ENCODE measurements around the gene ZNF415.
"Not testable (repeated sequence)": the region's sequence is repeated elsewhere in the genome, so short reads cannot be mapped to it uniquely, and the experiment has no call there.

Gene ZNF415

GRCh38 chr19:53102756-53103233 lies 29.9 kb downstream of the ZNF415 start:
- peak in 1 of 2 donors; percentile 21 for DNase-seq (ENCODE audit: low read depth in 2 of 2)

GRCh38 chr19:53102206-53102755 lies 30.4 kb downstream of the ZNF415 start:
- DNase-seq (ENCODE audit: low read depth in 2 of 2) = no peak

GRCh38 chr19:53101518-53101917 lies 31.2 kb downstream of the ZNF415 start:
- no peak for DNase-seq (ENCODE audit: low read depth in 2 of 2)

DNA sequence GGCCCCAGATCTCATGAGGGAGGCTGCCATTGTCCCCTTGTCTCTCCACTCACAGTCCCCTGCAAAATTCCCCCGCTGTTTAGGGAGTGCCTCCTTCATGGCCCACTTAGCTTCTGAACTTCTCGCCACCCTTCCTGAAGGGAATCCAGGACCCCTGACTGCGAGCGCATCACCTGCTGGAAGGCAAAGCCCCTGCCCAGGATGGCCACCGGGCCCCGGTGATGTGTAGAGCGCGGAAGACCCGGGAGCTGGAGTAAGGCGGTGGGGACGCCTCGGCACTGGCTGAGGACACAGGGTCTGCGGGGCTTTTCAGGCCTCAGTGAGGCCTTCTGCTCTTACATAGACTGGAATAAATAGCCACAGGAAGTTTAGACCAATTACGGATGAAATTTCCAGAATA lies 34.1 kb downstream of the ZNF415 start:
- not testable (repeated sequence) for DNase-seq (ENCODE audit: low read depth in 2 of 2)

DNA sequence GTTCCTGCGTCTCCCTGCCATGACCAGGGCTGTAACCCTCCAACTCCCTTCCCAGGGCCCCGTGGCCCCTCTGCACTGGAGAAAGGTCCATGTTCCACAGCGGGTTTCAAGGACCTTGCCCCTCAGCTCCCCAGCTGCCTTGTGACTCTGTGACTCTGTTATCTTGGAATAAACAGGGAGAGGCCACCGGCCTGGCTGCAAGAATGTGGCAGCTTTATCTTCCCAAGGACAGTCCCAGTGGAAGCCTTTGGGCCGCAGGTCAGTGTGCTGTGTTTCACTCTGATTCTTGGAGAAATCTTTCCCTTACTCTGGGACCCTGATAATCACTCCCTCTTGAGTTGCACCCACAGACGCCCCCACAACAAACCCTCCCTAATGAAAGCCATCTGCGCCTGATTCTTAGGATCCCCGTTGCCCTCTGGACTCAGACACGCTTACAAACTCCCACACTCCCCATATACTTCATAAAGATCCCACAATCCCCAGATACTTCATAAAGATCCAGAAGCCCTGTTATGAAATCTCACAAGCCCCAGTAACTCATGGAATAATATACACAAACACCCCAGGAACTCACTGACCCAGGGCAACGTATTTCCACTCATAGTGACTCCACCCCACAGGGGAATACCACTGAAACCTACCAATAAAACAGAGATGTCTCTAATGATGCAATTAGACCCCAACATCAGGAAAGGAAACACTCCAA lies 35.6 kb downstream of the ZNF415 start:
- DNase-seq (ENCODE audit: low read depth in 2 of 2) = not testable (repeated sequence)

GRCh38 chr19:53096579-53096978 lies 36.1 kb downstream of the ZNF415 start:
- DNase-seq (ENCODE audit: low read depth in 2 of 2) = not testable (repeated sequence)

DNA sequence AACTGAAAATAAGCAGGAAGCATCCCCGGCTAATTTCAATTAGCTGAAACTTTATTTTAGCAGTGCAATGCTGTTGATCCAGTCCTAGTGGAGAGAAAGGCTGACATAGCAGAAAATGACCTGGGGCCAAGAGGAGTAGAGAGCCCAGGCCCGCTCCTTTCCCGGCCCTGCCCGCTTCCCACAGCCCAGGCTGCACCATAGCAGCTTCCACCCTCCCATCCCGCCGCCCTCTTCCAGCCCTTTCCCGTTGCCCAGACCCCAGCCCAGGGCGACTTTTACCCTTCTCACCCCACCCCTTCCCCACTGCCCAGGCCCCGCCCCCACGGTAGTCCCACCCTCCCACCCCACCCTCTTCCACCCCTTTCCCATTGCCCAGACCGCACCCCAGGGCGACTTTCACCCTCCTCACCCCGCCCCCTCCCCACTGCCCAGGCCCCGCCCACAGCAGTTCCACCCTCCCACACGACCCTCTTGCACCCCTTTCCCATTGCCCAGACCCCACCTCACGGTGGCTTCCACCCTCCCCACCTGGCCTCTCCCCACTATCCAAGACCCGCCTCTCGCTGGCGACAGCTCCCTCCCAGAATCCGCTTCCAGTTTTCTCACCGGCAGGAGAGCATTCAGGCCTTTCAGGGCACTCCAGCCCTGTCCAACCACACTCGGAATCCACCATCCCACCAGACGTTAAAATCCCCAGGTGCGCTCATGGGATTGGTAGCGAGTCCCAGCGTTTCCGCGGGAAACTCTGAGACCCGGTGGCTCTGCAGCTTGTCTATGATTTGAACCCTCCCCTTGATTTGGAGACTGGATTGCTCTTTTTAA lies 37.7 kb downstream of the ZNF415 start:
- no peak for DNase-seq (ENCODE audit: low read depth in 2 of 2)

GRCh38 chr19:53092723-53093122 lies 40.0 kb downstream of the ZNF415 start:
- no peak for DNase-seq (ENCODE audit: low read depth in 2 of 2)

GRCh38 chr19:53091413-53092254 lies 41.1 kb downstream of the ZNF415 start:
- DNase-seq (ENCODE audit: low read depth in 2 of 2) = no peak

DNA sequence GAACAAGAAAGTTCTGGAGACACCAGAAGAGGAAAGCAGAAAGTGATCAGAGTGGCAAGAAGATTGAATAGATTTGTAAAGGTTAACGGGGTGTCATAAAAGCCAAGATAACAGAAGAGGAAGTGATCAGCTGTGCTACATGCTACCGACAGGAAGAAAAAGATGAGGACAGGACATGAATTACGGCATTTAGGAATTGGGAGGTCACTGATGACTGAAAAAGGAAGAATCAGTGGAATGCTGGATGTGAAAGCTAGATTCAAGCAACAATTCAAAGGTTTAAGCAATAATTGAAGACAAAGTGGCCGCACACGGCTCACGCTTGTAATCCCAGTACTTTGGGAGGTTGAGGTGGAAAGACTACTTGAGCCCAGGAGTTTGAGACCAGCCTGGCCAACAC lies 44.6 kb downstream of the ZNF415 start:
- DNase-seq (ENCODE audit: low read depth in 2 of 2) = no peak

DNA sequence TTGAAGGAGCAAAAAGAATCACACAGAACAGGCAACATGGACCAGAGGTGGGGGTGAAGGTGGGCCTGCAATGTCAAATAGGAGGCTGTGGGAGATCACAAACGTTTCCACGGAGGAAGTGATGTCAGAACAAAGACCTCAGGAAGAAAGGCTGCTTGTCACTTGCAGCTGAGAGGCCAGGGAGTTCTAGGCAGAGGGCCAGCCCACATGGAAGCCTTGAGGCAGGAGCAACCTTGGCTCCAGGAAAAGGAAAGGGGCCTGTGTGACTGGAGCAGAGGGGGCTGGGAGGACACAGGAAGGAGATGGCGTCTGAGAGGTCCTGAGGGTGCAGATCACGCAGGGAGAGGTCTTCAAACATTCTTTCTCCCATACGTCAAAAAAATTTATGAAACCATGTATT lies 45.8 kb downstream of the ZNF415 start:
- no peak for DNase-seq (ENCODE audit: low read depth in 2 of 2)

DNA sequence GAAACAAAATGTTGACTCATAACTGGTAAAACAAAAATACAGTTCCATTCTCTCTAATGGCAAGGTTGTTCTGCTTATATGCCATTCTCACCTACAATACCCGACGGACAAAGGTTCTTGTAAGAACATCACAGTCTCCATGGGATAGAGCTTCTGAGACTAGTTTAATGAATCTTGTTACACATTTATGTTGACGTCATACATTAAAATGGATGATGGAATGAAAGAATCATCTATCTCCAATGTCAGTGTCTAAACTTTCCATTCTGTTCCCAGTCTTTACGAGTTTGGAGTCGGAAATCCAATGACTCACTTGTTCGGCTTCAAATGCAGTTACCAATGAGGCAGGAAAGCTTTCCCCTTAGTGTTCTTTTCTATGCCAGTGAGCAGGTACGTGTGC lies 47.2 kb downstream of the ZNF415 start:
- DNase-seq (ENCODE audit: low read depth in 2 of 2) = no peak

DNA sequence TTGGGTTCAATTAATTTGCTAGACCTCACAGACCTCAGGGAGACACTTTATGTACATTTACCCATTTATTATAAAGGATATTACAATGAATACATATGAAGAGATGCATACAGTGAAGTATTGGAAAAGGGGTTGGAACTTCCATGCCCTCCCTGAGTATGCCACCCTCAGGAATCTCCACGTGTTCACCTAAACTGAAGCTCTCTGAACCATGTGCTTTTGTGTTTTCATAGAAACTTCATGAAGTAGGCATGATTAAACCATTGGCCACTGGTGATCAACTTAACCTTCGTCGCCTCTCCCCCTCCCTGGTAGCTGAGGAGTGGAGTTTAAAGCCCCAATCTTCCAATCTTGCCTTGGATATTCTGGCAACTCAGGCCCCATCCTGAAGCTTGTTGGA lies 49.8 kb downstream of the ZNF415 start:
- DNase-seq (ENCODE audit: low read depth in 2 of 2) = no peak

- no peak for DNase-seq (ENCODE audit: low read depth in 2 of 2)
Measured at GRCh38 chr19:53079313-53079924, 53.3 kb downstream of the ZNF415 start.

GRCh38 chr19:53078668-53079067 lies 54.0 kb downstream of the ZNF415 start:
- no peak for DNase-seq (ENCODE audit: low read depth in 2 of 2)

- no peak for DNase-seq (ENCODE audit: low read depth in 2 of 2)
Measured at GRCh38 chr19:53076984-53077383, 55.7 kb downstream of the ZNF415 start.

DNA sequence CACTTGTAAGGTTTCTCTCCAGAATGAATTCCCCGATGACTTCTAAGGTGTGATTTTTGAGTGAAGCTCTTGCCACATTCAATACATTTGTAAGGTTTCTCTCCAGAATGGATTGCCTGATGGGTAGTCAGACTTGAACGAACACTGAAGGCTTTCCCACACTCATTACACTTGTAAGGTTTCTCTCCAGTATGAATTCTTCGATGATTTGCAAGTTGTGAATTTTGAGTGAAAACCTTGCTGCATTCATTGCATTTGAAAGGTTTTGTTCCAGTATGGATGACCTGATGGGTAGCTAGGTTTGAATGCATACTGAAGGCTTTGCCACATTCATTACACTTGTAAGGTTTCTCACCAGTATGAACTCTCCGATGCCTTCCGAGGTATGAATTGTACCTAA lies 63.9 kb downstream of the ZNF415 start:
- DNase-seq (ENCODE audit: low read depth in 2 of 2) = no peak

DNA sequence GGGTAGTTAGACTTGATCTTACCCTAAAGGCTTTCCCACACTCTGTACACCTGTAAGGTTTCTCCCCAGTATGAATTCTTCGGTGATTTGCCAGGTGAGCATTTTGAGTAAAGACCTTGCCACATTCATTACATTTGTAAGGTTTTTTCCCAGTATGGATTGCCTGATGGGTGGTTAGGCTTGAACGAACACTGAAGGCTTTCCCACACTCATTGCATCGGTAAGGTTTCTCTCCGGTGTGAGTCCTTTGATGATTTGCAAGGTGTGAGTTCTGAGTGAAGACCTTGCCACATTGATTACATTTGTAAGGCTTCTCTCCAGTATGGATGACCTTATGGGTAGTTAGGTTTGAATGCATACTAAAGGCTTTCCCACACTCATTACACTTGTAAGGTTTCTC lies 64.5 kb downstream of the ZNF415 start:
- DNase-seq (ENCODE audit: low read depth in 2 of 2) = no peak

- no peak for DNase-seq (ENCODE audit: low read depth in 2 of 2)
Measured at GRCh38 chr19:53057904-53058580, 74.7 kb downstream of the ZNF415 start.
